ENCODE measurements around the gene HBG1.

DNA sequence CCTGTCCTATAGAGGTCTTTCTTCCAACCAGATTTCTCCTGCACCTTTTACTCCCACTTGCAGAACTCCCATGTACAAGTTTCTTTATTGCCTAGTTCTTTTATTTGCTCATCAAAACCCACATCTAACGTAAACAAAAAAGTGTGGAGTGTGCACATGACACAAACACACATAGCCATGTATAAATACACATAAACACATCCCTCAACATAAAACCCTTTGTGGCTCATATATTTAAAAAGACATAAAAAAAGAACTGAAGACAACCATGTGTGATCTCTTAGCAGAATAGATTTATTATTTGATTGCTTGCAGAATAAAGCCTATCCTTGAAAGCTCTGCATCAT, 3.2 kb upstream of the HBG1 start:
- TF ChIP-seq POLR2AphosphoS5 (IDR thresholded peaks at IDR 0.05; ENCODE audit: low read depth, low read length) (no peak), TCF7L2 (IDR thresholded peaks at IDR 0.05; ENCODE audit: low read depth, low read length) (no peak), SIN3A (IDR thresholded peaks at IDR 0.05; ENCODE audit: borderline replicate concordance, insufficient read depth, low read depth, low read length) (no peak)
- TF ChIP-seq, protein P1, sequence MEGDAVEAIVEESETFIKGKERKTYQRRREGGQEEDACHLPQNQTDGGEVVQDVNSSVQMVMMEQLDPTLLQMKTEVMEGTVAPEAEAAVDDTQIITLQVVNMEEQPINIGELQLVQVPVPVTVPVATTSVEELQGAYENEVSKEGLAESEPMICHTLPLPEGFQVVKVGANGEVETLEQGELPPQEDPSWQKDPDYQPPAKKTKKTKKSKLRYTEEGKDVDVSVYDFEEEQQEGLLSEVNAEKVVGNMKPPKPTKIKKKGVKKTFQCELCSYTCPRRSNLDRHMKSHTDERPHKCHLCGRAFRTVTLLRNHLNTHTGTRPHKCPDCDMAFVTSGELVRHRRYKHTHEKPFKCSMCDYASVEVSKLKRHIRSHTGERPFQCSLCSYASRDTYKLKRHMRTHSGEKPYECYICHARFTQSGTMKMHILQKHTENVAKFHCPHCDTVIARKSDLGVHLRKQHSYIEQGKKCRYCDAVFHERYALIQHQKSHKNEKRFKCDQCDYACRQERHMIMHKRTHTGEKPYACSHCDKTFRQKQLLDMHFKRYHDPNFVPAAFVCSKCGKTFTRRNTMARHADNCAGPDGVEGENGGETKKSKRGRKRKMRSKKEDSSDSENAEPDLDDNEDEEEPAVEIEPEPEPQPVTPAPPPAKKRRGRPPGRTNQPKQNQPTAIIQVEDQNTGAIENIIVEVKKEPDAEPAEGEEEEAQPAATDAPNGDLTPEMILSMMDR (IDR thresholded peaks at IDR 0.05), result no peak
- TF ChIP-seq, protein P2, sequence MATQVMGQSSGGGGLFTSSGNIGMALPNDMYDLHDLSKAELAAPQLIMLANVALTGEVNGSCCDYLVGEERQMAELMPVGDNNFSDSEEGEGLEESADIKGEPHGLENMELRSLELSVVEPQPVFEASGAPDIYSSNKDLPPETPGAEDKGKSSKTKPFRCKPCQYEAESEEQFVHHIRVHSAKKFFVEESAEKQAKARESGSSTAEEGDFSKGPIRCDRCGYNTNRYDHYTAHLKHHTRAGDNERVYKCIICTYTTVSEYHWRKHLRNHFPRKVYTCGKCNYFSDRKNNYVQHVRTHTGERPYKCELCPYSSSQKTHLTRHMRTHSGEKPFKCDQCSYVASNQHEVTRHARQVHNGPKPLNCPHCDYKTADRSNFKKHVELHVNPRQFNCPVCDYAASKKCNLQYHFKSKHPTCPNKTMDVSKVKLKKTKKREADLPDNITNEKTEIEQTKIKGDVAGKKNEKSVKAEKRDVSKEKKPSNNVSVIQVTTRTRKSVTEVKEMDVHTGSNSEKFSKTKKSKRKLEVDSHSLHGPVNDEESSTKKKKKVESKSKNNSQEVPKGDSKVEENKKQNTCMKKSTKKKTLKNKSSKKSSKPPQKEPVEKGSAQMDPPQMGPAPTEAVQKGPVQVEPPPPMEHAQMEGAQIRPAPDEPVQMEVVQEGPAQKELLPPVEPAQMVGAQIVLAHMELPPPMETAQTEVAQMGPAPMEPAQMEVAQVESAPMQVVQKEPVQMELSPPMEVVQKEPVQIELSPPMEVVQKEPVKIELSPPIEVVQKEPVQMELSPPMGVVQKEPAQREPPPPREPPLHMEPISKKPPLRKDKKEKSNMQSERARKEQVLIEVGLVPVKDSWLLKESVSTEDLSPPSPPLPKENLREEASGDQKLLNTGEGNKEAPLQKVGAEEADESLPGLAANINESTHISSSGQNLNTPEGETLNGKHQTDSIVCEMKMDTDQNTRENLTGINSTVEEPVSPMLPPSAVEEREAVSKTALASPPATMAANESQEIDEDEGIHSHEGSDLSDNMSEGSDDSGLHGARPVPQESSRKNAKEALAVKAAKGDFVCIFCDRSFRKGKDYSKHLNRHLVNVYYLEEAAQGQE (IDR thresholded peaks at IDR 0.05; ENCODE audit: insufficient read depth in 1 of 2, low read depth in 2 of 2, low read length in 1 of 2), result no peak
